ENCODE results near the gene POFUT2.

The POFUT2 gene

GRCh38 chr21:45330075-45330781, 42.5 kb upstream of the POFUT2 start:
- H3K36me3 Mint-ChIP-seq = no peaks in the 10 kb centered on the region
- peaks cover 18% of the 10 kb centered on the region for H3K27me3 Mint-ChIP-seq
- H3K4me1 Mint-ChIP-seq = peaks cover 11% of the 10 kb centered on the region
- no peak for DNase-seq (ENCODE audit: low spot score in 2 of 2)
- no peak overlapping the region for H3K27ac Mint-ChIP-seq
- H3K4me3 Mint-ChIP-seq = no peak overlapping the region
- no peaks in the 10 kb centered on the region for H3K9me3 Mint-ChIP-seq
- no peak for ATAC-seq (ENCODE audit: low read depth)

GRCh38 chr21:45329261-45330074, 41.8 kb upstream of the POFUT2 start:
- H3K27ac Mint-ChIP-seq = no peak overlapping the region
- no peaks in the 10 kb centered on the region for H3K9me3 Mint-ChIP-seq
- H3K4me1 Mint-ChIP-seq = peaks cover 11% of the 10 kb centered on the region
- peaks cover 18% of the 10 kb centered on the region for H3K27me3 Mint-ChIP-seq
- no peak for DNase-seq (ENCODE audit: low spot score in 2 of 2)
- H3K36me3 Mint-ChIP-seq = no peaks in the 10 kb centered on the region
- no peak overlapping the region for H3K4me3 Mint-ChIP-seq
- no peak for ATAC-seq (ENCODE audit: low read depth)

- Mint-ChIP-seq H3K27me3 (peaks cover 23% of the 10 kb centered on the region), H3K4me1 (peaks cover 11% of the 10 kb centered on the region), H3K36me3 (no peaks in the 10 kb centered on the region), H3K4me3 (no peak overlapping the region), H3K27ac (no peak overlapping the region), H3K9me3 (no peaks in the 10 kb centered on the region)
- DNase-seq (ENCODE audit: low spot score in 2 of 2) (no peak), ATAC-seq (ENCODE audit: low read depth) (no peak)
These were observed 40.8 kb upstream of the POFUT2 start for GRCh38 chr21:45328198-45329091.

- Mint-ChIP-seq H3K9me3 (no peaks in the 10 kb centered on the region), H3K27ac (no peak overlapping the region), H3K4me1 (peaks cover 11% of the 10 kb centered on the region), H3K36me3 (no peaks in the 10 kb centered on the region), H3K27me3 (peaks cover 23% of the 10 kb centered on the region), H3K4me3 (no peak overlapping the region)
- ATAC-seq (ENCODE audit: low read depth) (no peak), DNase-seq (ENCODE audit: low spot score in 2 of 2) (no peak)
These were observed 39.9 kb upstream of the POFUT2 start for GRCh38 chr21:45327441-45328197.

- H3K27me3 Mint-ChIP-seq = peaks cover 20% of the 10 kb centered on the region
- no peak overlapping the region for H3K4me3 Mint-ChIP-seq
- ATAC-seq (ENCODE audit: low read depth) (no peak), DNase-seq (ENCODE audit: low spot score in 2 of 2) (no peak)
- H3K36me3 Mint-ChIP-seq = no peaks in the 10 kb centered on the region
- no peaks in the 10 kb centered on the region for H3K9me3 Mint-ChIP-seq
- H3K4me1 Mint-ChIP-seq = peaks cover 13% of the 10 kb centered on the region
- H3K27ac Mint-ChIP-seq = no peak overlapping the region
These were observed 39.3 kb upstream of the POFUT2 start for GRCh38 chr21:45326891-45327440.

GRCh38 chr21:45326169-45326851, 38.6 kb upstream of the POFUT2 start:
- no peaks in the 10 kb centered on the region for H3K36me3 Mint-ChIP-seq
- ATAC-seq (ENCODE audit: low read depth) = no peak
- H3K4me3 Mint-ChIP-seq = no peak overlapping the region
- no peaks in the 10 kb centered on the region for H3K9me3 Mint-ChIP-seq
- DNase-seq (ENCODE audit: low spot score in 2 of 2) = no peak
- H3K27me3 Mint-ChIP-seq = peaks cover 17% of the 10 kb centered on the region
- H3K4me1 Mint-ChIP-seq = peaks cover 13% of the 10 kb centered on the region
- no peak overlapping the region for H3K27ac Mint-ChIP-seq

- Mint-ChIP-seq H3K27me3 (peaks cover 17% of the 10 kb centered on the region), H3K4me3 (no peak overlapping the region), H3K27ac (no peak overlapping the region), H3K36me3 (no peaks in the 10 kb centered on the region), H3K4me1 (peaks cover 13% of the 10 kb centered on the region), H3K9me3 (no peaks in the 10 kb centered on the region)
- ATAC-seq (ENCODE audit: low read depth) = no peak
- DNase-seq (ENCODE audit: low spot score in 2 of 2) = no peak
These were observed 37.8 kb upstream of the POFUT2 start for GRCh38 chr21:45325206-45326168.

GRCh38 chr21:45324489-45325205, 37.0 kb upstream of the POFUT2 start:
- Mint-ChIP-seq H3K9me3 (no peaks in the 10 kb centered on the region), H3K27ac (no peak overlapping the region), H3K4me3 (no peak overlapping the region), H3K36me3 (no peaks in the 10 kb centered on the region), H3K4me1 (peaks cover 13% of the 10 kb centered on the region), H3K27me3 (peaks cover 18% of the 10 kb centered on the region)
- DNase-seq (ENCODE audit: low spot score in 2 of 2) = no peak
- no peak for ATAC-seq (ENCODE audit: low read depth)

GRCh38 chr21:45323487-45324311, 36.0 kb upstream of the POFUT2 start:
- peaks cover 13% of the 10 kb centered on the region for H3K4me1 Mint-ChIP-seq
- no peak overlapping the region for H3K4me3 Mint-ChIP-seq
- no peak overlapping the region for H3K27ac Mint-ChIP-seq
- peaks cover 24% of the 10 kb centered on the region for H3K27me3 Mint-ChIP-seq
- no peaks in the 10 kb centered on the region for H3K36me3 Mint-ChIP-seq
- no peak for ATAC-seq (ENCODE audit: low read depth)
- H3K9me3 Mint-ChIP-seq = no peaks in the 10 kb centered on the region
- DNase-seq (ENCODE audit: low spot score in 2 of 2) = no peak

GRCh38 chr21:45322960-45323461, 35.3 kb upstream of the POFUT2 start:
- Mint-ChIP-seq H3K27me3 (peaks cover 25% of the 10 kb centered on the region), H3K4me1 (peaks cover 13% of the 10 kb centered on the region), H3K36me3 (no peaks in the 10 kb centered on the region), H3K27ac (no peak overlapping the region), H3K4me3 (no peak overlapping the region), H3K9me3 (no peaks in the 10 kb centered on the region)
- ATAC-seq (ENCODE audit: low read depth) (no peak), DNase-seq (ENCODE audit: low spot score in 2 of 2) (no peak)
